HG03439 (cell line): Measurements from ENCODE around the gene CARHSP1.
"Not testable (repeated sequence)": the region's sequence is repeated elsewhere in the genome, so short reads cannot be mapped to it uniquely, and the experiment has no call there.

Source experiments
- ATAC-seq: cut with Tn5 transposase; IDR thresholded peaks from one replicate; pipeline ENCODE4 v1.9.1; 2021; ENCODE audit warnings: mild to moderate bottlenecking, moderate library complexity; ENCODE audit not compliant: unreplicated experiment

CARHSP1 gene

DNA sequence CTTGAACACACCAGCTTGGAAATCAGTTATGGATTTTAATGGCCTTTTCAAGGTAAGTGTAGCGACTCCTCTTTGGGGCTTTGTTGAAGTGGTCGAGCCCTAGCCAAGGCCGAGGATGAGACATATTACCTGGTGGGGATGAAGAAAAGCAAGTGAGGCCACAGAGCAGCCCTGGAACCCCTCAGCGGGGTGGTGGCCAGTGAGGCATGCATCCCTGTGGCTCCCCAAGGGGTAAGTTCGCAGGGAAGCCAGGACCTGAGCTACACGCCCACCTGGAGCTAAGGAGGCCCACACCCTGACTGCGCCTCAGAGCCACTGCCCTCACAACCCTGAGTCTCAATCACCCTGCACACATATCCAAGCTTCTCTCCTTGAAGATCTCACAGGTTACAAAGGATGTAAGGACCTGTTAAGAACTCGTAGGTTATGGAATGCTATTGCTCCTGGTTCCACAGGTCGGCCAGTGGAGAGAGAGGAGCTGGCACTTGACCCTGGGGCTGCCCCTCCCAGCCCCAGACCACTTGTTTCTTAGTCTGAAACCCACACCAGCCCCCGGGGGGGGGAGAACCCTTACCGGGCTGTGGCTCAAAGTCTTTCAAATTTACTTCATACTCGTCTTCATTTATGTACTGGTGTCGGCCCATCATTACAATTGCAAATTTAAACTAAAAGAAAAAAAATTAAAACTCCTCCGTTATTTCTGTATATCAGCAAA lies 25.3 kb upstream of the CARHSP1 start:
- ATAC-seq, result no peak

DNA sequence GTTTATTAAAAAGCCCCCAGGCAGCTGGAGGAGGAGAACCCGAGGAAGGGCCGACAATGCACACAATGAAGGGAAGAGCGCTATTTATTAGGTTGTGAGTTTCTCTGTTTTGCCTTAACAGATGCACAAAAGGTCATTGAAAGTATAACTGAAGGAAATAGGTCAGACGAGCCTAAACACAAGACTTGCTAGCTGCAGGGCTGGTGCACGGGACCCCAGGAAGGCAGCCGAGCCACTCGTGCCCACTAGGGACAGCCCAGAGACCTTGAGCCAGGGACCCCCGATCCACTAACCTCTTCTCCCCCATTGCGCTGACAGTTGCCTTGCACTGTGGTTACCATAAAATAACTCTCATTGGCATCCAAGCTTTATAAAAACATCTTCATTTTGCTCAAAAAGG lies 24.6 kb upstream of the CARHSP1 start:
- ATAC-seq, result no peak

DNA sequence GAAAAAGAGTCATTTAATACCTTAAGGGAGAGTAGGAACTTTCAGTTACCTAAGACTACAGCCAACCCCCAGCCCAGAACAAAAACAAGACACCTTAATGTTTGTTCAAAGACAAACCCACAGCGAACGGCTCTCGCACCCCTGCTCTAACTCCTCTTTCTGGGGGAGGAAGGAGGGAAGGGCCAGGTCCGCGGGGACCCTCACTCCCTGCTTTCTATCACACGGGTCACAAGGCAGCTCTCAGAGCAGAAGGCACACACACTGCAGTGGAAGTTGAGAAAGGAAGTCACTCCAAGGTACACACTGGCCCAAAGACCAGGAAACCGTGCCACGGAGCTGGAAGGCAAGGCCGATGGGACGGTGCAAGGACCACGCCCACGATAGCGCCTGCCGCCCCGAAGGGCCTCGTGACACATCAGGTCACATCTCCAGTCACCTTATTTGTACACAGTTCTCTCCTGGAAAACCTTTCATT lies 23.3 kb upstream of the CARHSP1 start:
- ATAC-seq, result peak; percentile 26

DNA sequence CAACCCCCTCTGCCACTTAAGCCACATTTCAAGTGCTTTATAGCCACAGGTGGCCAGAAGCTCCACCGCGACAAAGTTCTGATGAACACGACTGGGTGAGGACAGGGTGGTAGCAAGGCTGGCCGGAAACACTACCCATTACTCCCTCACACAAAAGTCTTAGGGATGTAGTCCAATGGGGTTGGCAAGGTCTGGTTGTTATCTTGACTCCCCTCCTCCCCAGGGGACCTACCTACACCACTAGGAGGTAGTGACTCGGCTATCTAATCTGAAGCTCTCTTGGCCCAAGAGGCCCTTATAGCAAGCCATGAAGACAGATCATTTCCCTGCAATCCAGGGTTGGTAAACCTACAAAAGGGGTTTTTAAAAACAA lies 21.7 kb upstream of the CARHSP1 start:
- ATAC-seq, result no peak

DNA sequence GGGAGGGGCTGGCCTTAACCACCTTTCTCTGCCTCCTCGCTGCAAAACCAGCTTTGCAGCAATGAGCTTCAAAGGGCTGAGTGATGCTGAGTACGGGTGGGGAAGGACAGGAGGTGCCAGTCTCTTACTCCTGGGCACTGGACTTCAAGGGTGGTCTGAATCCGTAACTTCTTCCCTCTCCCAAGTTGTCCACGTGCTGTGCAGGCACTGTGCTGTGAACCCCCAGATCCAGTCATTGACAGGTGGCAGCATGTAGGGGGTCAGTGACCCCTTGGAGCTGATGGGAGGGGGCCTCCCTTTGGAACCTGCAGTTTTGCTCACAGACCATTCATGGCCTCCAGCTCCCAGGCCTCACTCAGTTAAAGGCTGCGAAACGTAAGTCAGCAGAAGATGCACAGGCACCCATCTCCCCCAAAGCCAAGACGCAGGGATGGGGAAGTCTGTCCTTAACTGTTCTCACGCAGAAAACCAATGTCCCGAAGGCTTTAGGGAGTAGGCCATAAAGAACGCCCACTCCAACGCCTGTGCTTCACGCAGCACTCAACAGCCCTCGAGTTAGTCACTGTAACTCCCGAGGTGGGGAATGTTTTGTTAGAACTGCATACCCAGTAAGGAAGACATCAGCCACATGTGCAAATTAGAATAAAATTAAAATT lies 21.2 kb upstream of the CARHSP1 start:
- no peak for ATAC-seq

DNA sequence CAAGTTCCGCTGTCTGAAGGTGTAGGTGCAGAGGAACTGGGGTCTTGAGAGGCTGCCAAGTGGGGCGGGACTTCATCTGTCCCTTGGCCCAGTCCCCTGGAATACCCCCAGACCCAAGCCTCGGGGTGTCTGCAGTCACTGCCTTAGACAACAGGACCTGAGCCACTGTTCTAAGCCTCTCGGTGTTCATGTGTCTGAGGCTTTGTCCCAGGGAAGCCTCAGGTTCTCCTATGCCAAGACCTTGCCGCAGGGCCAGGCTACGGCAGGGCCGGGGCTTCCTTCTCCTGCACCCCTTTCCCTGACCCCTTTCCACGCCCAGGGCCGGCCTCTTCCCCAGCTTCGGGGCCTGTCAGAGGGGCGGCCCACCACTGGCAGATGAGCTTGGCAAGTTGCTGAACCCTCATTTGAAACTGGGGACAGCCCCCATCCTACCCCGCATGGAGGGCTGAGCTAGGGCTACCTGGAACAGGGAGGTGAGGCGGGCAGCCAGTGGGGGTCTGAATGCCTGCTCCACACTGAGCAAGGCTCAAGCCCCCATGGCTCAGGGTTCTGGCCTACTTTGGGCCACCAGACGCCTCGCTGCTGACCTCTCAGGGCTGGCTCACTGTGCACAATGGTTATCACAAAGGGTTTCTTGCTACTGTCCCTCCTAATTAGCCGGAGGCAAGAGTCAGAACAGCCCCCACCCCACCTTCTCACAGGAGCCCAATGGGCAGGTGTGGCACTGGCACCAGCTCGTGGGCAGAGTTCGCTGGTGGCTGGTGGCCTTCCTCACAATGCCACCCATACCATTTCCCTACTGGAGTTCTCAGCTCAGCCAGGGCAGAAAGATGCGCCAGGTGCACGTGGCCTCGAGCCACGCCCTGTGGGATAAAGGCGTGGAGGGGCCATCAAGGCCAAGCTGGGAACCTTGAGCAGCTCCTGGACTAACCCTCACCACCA lies 20.4 kb upstream of the CARHSP1 start:
- ATAC-seq, result no peak

DNA sequence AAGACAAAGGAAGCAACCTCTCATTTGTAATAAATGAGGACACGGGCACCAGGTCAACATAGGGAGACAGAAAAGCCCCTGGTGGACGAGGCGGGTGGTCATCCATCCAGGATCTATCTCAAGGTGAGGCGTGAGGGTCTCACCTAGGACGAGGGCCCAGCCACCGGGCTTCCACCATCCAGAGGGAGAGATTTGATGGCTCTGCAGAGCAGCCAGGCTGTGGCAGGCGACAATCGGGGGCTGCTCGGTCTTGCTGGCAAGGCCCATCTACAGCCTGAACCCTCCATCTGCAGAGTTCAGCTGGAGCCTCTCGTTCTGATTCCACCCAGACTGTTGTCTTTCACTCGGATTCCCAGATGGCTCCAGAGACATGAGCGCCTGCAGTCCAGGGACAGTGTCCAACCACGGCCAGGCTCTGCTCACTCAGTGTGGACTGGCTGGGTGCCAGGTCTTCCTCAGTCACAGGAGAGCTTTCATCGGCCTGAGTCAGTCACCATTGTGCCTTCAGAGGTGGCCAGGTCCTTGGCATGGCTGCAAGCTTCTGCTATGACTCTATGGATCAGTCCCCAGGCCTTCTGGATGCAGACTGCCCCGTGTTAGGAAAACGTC lies 19.2 kb upstream of the CARHSP1 start:
- no peak for ATAC-seq

DNA sequence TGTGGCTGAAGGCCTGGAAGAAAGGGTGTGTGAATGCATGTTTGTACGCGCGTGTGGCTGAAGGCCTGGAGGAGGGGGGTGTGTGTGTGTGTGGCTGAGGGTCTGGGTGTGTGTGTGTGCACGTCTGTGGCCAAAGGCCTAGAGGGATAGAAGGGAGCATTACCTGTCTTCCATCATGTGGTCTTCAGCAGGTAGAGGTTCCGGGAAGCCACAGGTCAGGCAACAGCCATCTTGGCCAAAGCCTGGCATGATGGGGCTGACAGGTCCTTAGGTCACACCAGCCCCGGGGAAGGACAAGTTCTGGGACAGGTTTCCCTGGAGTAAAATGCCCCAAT lies 18.6 kb upstream of the CARHSP1 start:
- ATAC-seq, result no peak

DNA sequence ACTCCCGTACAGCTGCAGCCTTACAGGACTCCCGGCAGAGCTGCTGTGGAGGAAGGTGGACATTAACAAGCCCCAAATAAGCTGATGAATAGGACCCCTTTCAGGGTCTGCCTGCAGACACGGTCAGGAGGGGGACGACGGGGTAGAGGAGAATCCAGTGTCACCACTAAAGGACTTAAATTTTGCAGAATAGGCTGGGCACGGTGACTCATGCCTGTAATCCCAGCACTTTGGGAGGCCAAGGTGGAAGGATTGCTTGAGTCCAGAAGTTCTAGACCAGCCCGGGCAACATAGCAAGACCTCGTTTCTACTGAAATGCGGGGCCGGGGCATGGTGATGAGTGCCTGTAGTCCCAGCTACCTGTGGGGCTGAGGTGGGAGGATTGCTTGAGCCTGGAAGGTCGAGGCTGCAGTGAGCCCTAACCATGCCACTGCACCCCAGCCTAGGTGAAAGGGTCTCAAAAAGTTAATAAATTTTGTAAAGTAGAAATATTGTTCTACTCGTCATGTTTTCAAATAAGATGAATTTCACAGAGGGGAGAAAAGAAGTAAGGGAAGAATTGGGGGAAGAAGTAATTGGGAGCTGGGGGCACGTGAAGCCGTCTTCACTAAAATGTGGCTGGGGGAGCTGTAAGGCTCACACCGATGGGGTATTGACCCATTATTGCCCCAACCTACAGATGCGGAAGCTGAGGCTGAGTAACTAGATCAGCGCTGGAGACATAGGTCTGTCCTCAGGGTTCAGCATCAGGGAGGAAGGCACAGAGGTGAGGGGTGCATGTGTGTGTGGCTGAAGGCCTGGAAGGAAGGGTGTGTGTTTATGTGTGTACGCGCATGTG lies 18.0 kb upstream of the CARHSP1 start:
- no peak for ATAC-seq

DNA sequence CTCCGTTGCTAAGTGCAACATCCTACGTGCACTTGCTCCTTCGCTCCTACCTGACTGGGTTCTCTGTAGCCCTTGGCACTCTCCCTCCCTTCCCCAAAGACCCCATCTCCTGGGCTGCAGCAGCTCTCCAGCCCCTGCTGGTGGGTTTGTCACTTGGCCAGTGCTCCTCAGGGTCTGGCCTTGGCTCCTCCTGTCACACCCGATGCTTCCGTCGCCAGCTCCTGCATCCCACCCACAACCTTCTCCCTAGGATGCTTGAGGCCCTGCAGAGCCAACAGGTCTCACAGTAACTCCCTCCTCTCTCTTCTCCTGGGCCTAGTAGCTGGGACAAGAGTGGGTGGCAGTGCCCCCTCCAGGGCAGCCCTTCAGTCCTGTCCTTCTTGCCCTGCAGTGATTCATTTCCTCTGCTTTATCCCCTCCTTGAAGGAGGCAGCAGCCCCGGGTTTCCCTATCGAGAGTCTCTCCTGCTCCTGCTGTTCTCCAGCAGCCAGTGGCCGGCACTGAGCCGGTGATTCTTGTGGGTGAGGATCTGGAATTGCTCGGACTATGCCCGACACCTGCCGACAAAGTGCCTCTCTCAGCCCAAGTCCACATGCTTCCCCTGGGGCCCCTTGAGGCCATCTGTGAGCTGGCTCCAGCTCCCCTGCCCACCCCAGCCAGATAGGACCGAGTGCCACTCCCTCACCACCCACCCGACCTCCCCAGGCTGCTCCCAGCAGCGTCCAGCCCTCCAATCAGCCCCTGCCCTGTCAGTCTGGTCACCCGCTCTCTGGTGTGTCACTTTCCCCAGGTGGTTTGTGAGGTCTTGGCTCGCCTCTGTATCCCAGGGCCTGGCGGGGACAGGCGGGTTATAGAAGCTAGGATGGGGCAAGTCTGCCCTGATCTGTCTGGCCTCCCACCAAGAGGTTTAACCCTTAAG lies 17.1 kb upstream of the CARHSP1 start:
- no peak for ATAC-seq

DNA sequence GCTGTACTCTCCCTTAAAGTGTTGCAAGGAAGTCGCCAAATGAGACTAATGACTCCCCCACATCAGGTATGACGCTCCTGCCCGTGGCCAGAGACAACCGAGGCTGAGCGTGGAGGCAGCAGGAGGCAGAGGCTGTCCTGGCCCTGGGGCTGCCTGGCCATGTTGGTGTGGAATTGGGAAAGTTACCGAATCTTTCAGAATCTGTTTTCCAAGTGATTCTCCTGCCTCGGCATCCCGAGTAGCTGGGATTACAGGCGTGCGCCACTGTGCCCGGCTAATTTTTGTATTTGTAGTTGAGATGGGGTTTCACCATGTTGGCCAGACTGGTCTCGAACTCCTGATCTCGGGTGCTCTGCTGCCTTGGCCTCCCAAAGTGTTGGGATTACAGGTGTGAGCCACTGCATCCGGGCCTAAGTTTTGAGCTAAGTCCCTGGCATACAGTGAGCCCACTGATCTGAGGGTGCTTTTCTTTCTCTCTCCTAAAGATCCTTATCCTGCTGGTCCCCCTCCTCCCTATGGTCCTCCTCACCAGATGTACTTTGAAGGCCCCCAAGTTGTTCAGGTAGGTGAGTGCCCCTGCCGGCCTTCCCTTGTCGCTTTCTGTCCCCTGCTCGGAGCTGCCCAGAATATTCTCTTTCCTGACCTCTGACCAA lies 14.0 kb upstream of the CARHSP1 start:
- ATAC-seq, result no peak

DNA sequence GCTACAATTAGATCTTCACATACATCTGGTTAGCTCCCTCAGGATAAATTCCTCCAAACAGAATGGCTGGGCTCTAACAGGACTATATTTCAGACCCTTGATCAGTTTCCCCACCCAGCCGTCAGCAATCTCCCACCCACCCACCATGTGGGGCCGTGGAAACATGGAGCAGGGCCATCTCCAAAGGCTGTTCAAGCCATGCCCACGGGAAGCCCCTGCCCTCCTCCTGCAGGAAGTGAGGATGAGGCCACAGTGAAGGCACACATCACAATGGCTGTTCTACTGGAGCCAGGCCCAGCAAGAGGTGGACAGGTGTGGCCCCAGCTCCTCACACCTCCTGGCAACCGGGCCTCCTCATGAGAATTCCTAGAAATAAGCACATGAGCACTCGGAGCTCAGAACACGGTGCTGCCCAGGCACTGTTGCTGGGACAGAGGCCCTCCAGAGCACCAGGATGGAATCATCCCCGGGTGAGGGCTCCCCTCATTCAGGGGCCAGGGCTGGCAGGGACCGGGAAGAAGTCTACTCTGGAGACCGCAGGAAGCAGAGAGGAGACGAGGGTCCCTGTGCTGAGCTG lies 13.3 kb upstream of the CARHSP1 start, which contains the start of gene LITAFD:
TSS of gene LITAFD (plus strand) at position 311 of the 577 bp plus-strand sequence. CDS start 2,005 bp downstream, outside the sequence.
- no peak for ATAC-seq

DNA sequence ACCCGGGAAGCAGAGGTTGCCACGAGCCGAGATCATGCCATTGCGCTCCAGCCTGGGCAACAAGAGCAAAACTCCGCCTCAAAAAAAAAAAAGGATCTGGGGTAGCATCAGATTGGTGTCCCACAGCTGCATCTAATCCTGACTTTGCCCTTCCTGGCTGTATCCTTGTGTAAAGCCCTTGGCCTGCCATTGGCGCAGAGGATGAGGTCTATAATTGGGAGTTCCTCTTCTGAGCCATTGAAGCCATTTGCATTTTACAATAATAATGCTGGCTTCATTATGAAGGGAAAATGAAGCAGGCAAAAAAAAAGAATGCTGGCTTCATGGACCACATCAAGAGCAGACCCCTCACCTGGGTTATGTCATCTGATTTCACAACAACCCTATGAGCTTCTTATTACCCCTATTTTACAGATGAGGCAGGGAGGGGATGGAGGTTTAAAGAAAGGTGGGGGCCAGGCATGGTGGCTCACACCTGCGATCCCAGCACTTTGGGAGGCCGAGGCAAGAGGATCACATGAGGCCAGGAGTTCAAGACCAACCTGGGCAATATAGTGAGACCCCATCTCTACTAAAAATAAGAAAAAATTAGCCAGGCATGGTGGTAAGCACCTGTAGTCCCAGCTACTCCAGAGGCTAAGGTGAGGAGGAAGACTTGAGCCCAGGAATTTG lies 12.2 kb upstream of the CARHSP1 start:
- no peak for ATAC-seq

DNA sequence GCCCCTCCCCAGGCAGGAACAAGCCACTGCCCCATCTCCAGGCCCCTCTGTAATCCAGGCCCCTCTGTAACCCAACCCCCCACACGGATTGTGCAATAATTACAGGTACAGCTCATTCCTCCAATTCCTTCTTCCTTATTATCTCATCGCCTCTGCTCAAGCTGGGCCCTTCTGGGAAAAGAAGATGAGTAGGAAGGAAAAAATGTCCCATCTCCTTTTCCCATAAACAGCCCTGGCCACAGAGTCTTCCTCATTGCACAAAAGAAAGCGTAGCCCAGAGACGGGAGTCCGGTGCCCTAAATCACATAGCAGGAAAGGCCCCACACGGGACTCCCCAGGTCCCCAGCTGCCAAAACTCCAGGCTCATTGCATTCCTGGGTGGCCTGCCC lies 9.7 kb upstream of the CARHSP1 start:
- no peak for ATAC-seq

DNA sequence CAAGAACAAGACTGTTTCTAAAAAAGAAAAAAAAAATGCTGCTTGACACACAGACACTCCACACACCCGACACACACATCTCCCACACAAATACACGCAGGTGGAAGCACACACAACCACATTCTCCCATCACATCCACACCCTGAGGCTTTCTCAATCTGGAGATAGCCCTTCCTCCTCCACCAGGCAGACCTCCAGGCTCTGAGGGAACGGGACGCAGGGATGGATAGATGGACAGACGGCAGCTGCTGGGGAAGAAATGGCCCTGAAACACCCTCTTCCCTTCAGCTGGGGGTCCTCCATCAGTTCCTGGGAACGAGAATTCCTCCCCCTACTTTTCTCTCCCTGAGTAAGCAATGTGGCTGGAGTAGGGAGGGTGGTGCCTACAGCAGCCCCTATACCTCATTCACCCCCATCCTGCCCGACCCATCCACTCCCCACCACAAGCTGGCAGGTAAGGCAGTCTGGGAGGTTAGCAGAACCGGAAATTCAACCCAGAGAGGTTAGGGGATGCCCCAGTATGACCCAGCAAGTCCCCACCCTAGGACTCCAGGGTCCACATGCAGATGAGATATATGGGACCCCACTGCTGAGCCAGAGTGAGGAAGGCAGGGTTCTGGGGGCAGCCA lies 9.2 kb upstream of the CARHSP1 start:
- ATAC-seq, result no peak

DNA sequence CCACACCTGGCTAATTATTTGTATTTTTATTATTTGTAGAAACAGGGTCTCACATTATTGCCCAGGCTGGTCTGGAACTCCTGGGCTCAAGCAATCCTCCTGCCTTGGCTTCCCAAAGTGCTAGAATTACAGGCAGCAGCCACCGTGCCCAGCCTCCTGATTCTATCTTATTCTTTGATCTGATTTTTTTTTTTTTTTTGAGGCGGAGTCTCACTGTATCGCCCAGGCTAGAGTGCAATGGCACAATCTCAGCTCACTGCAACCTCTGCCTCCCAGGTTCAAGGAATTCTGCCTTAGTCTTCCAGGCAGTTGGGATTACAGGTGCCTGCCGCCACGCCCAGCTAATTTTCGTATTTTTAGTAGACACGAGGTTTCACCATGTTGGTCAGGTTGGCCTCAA lies 6.5 kb upstream of the CARHSP1 start:
- not testable (repeated sequence) for ATAC-seq

DNA sequence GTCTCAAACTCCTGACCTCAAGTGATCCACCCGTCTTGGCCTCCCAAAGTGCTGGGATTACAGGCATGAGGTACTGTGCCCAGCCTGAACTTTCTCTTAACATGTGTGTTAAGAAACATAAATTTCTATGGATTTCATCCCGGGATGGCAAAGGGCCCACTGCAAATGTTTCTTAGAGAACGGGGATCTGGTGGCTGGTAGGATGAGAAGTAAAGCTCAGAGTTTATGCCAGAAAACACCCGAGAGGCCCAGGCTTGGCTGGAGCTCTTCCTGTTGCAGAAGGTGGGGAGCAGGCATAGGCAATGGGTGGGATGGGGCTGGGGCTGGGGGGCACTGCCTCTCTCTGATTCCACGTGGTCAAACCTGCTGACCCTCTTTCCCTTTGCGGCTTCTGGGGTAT lies 5.6 kb upstream of the CARHSP1 start:
- no peak for ATAC-seq
